ENCODE results near the gene OSBP2.

OSBP2 gene

DNA sequence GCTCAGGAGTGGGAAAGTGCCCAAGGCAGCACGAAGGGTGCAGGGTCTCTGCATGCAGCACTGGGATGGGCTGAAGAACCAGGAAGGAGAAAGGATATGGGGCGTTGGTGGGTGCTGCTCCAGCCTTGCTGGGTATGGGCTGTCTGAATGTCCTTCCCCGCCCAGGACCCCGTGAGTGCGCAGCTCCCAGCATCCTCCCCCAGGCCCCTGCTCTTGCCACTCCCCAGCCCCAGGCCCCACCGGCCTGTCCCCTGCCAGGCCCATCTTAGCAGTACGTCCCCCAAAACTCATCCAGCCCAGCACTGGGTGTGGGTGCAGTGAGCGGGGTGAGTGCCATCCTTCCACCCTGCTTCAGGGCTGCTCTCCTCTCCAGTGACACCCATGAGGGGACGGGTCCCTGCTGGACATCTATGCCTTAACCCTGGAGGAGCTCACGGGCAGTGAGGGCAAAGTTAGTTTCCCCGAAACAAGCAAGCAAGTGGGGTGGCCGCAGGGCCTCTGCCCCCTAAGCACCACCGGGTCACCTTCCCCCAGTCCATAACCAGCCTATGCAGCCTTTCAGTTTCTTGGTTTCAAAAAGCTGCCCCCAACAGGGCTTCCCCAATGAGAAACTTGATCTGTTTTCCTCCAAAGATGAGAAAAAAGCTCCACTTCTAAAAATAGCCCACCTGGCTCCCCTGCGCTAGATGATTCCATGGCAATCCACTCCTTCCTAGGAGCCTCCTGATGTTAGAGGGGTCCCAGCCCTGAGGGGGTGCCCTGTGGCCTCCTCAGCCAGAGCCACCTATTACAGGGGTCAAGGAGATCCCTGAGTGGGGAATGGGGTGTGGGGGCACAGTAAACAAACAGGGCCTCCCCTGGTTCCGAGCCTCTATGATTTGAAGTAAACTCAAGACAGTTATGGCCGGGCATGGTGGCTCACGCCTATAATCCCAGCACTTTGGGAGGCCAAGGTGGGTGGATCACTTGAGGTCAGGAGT is 170.1 kb downstream of the OSBP2 start:
- no peak for ATAC-seq
- no peak for TF ChIP-seq ZC3H10 (CRISPR knock-in tag; IDR thresholded peaks at IDR 0.05)
- TF ChIP-seq TOX (CRISPR knock-in tag; IDR thresholded peaks at IDR 0.05; ENCODE audit: borderline replicate concordance), result no peak
- no peak for TF ChIP-seq PPARA (CRISPR knock-in tag; IDR thresholded peaks at IDR 0.05; ENCODE audit: borderline replicate concordance)
- no peak for TF ChIP-seq TCF4 (CRISPR knock-in tag; IDR thresholded peaks at IDR 0.05; ENCODE audit: borderline replicate concordance)
- no peak for TF ChIP-seq PATZ1 (CRISPR knock-in tag; IDR thresholded peaks at IDR 0.05; ENCODE audit: borderline replicate concordance)

DNA sequence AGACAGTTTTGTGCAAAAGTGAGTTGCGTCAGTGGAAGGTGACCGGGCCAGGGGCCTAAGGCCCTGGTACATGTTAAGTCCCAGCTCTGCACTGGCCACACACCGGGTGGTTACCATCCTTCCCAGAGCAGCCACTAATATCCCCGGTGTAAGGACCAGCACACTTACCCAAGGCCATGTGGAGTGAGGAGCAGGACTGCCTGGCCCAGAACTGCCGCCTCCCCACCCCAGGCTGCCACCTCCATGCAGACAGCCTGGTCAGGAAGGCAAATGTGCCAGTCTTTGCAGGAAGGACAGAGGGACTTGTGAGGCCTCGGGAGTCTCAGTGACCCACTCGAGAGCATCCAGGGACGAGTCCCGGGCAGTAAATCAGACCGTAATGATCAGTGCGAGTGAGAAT is 171.0 kb downstream of the OSBP2 start:
- ATAC-seq, result no peak
- TF ChIP-seq BACH2 (CRISPR knock-in tag; IDR thresholded peaks at IDR 0.05; ENCODE audit: borderline replicate concordance) (no peak), ARNTL (CRISPR knock-in tag; IDR thresholded peaks at IDR 0.05; ENCODE audit: borderline replicate concordance, low read depth) (no peak), ZFP3 (CRISPR knock-in tag; IDR thresholded peaks at IDR 0.05) (no peak), ESRRG (CRISPR knock-in tag; IDR thresholded peaks at IDR 0.05) (no peak), TOX (CRISPR knock-in tag; IDR thresholded peaks at IDR 0.05; ENCODE audit: borderline replicate concordance) (no peak), ZNF70 (CRISPR knock-in tag; IDR thresholded peaks at IDR 0.05) (no peak), ZC3H10 (CRISPR knock-in tag; IDR thresholded peaks at IDR 0.05) (no peak)
- TF ChIP-seq, protein P1, sequence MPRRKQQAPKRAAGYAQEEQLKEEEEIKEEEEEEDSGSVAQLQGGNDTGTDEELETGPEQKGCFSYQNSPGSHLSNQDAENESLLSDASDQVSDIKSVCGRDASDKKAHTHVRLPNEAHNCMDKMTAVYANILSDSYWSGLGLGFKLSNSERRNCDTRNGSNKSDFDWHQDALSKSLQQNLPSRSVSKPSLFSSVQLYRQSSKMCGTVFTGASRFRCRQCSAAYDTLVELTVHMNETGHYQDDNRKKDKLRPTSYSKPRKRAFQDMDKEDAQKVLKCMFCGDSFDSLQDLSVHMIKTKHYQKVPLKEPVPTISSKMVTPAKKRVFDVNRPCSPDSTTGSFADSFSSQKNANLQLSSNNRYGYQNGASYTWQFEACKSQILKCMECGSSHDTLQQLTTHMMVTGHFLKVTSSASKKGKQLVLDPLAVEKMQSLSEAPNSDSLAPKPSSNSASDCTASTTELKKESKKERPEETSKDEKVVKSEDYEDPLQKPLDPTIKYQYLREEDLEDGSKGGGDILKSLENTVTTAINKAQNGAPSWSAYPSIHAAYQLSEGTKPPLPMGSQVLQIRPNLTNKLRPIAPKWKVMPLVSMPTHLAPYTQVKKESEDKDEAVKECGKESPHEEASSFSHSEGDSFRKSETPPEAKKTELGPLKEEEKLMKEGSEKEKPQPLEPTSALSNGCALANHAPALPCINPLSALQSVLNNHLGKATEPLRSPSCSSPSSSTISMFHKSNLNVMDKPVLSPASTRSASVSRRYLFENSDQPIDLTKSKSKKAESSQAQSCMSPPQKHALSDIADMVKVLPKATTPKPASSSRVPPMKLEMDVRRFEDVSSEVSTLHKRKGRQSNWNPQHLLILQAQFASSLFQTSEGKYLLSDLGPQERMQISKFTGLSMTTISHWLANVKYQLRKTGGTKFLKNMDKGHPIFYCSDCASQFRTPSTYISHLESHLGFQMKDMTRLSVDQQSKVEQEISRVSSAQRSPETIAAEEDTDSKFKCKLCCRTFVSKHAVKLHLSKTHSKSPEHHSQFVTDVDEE (CRISPR knock-in tag; IDR thresholded peaks at IDR 0.05), result no peak
- TF ChIP-seq, protein P2, sequence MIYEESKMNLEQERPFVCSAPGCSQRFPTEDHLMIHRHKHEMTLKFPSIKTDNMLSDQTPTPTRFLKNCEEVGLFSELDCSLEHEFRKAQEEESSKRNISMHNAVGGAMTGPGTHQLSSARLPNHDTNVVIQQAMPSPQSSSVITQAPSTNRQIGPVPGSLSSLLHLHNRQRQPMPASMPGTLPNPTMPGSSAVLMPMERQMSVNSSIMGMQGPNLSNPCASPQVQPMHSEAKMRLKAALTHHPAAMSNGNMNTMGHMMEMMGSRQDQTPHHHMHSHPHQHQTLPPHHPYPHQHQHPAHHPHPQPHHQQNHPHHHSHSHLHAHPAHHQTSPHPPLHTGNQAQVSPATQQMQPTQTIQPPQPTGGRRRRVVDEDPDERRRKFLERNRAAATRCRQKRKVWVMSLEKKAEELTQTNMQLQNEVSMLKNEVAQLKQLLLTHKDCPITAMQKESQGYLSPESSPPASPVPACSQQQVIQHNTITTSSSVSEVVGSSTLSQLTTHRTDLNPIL (CRISPR knock-in tag; IDR thresholded peaks at IDR 0.05; ENCODE audit: low read depth), result no peak

- no peak for ATAC-seq
- no peak for TF ChIP-seq RARB (CRISPR knock-in tag; IDR thresholded peaks at IDR 0.05)
- TF ChIP-seq TOX (CRISPR knock-in tag; IDR thresholded peaks at IDR 0.05; ENCODE audit: borderline replicate concordance), result no peak
- TF ChIP-seq ZC3H10 (CRISPR knock-in tag; IDR thresholded peaks at IDR 0.05), result no peak
- no peak for TF ChIP-seq PATZ1 (CRISPR knock-in tag; IDR thresholded peaks at IDR 0.05; ENCODE audit: borderline replicate concordance)
- no peak for TF ChIP-seq SNAI2 (CRISPR knock-in tag; IDR thresholded peaks at IDR 0.05)
- TF ChIP-seq ZNF565 (CRISPR knock-in tag; conservative IDR thresholded peaks at IDR 0.05; ENCODE audit: low read depth), result no peak
- TF ChIP-seq ZFP3 (CRISPR knock-in tag; IDR thresholded peaks at IDR 0.05), result no peak
- TF ChIP-seq OSR1 (CRISPR knock-in tag; IDR thresholded peaks at IDR 0.05), result no peak
- TF ChIP-seq CSDC2 (CRISPR knock-in tag; IDR thresholded peaks at IDR 0.05), result no peak
- no peak for TF ChIP-seq ZNF8 (CRISPR knock-in tag; IDR thresholded peaks at IDR 0.05)
- TF ChIP-seq ZNF70 (CRISPR knock-in tag; IDR thresholded peaks at IDR 0.05), result no peak
- no peak for TF ChIP-seq ISL1 (CRISPR knock-in tag; IDR thresholded peaks at IDR 0.05)
Observed at GRCh38 chr22:30866216-30866615, 171.5 kb downstream of the OSBP2 start.

- TF ChIP-seq ARNTL (CRISPR knock-in tag; IDR thresholded peaks at IDR 0.05; ENCODE audit: borderline replicate concordance, low read depth), result no peak
- TF ChIP-seq, protein P2 (CRISPR knock-in tag; IDR thresholded peaks at IDR 0.05; ENCODE audit: low read depth), result no peak
- no peak for TF ChIP-seq ISL1 (CRISPR knock-in tag; IDR thresholded peaks at IDR 0.05)
- no peak for TF ChIP-seq ZC3H10 (CRISPR knock-in tag; IDR thresholded peaks at IDR 0.05)
- TF ChIP-seq OSR1 (CRISPR knock-in tag; IDR thresholded peaks at IDR 0.05), result no peak
- TF ChIP-seq TCF4 (CRISPR knock-in tag; IDR thresholded peaks at IDR 0.05; ENCODE audit: borderline replicate concordance), result no peak
- TF ChIP-seq PPARA (CRISPR knock-in tag; IDR thresholded peaks at IDR 0.05; ENCODE audit: borderline replicate concordance), result no peak
- no peak for ATAC-seq
Observed at GRCh38 chr22:30866811-30867271, 172.2 kb downstream of the OSBP2 start.

All from SK-N-SH treated with all-trans-retinoic acid at 6 μM for 48 hours (cell line).